Endodermal cell (in vitro differentiated cells): ENCODE measurements around the gene BOC. TPM values are rescaled to one million over a fixed set of nuclear protein-coding genes. Genes with fewer than 3 reads are reported as not detected.

Experiments
- DNase-seq: peaks from one replicate; pipeline ENCODE4 v3.0.0-alpha.2; 2017
- H3K27ac ChIP-seq: 2 replicates; pipeline ENCODE4 v1.5.1; 2013; ENCODE audit warnings: mild to moderate bottlenecking, low read depth, low read length, moderate library complexity
- H3K27me3 ChIP-seq: 2 replicates; pipeline ENCODE4 v1.6.1; 2013; ENCODE audit warnings: mild to moderate bottlenecking, low read length, moderate library complexity; ENCODE audit not compliant: insufficient read depth, control insufficient read depth, poor library complexity, severe bottlenecking
- H3K36me3 ChIP-seq: 2 replicates; pipeline ENCODE4 v1.7.0; 2013; ENCODE audit warnings: mild to moderate bottlenecking, low read length, moderate library complexity; ENCODE audit not compliant: control insufficient read depth, insufficient read depth
- H3K4me1 ChIP-seq: one replicate; pipeline ENCODE4 v1.7.0; 2013; ENCODE audit warnings: low read length; ENCODE audit not compliant: control insufficient read depth, insufficient read depth
- H3K4me3 ChIP-seq: 2 replicates; pipeline ENCODE4 v1.5.1; 2013; ENCODE audit warnings: mild to moderate bottlenecking, low read length, moderate library complexity
- H3K9ac ChIP-seq: 2 replicates; pipeline ENCODE4 v1.6.1; 2013; ENCODE audit warnings: mild to moderate bottlenecking, low read length, moderate library complexity; ENCODE audit not compliant: poor library complexity, severe bottlenecking; ENCODE audit errors: extremely low read depth
- H3K9me3 ChIP-seq: 2 replicates; pipeline ENCODE4 v1.6.1; 2013; ENCODE audit warnings: mild to moderate bottlenecking, low read length, moderate library complexity; ENCODE audit not compliant: control insufficient read depth
- H3K27ac Mint-ChIP-seq: 2 replicates; pipeline ENCODE4 v1.8.0; 2020; ENCODE audit warnings: mixed read lengths
- H3K27me3 Mint-ChIP-seq: 2 replicates; pipeline ENCODE4 v1.8.0; 2021; ENCODE audit warnings: mild to moderate bottlenecking, mixed read lengths; ENCODE audit not compliant: insufficient read depth
- H3K36me3 Mint-ChIP-seq: 2 replicates; pipeline ENCODE4 v1.8.0; 2020; ENCODE audit warnings: low read depth, mixed read lengths
- H3K4me1 Mint-ChIP-seq: 2 replicates; pipeline ENCODE4 v1.8.0; 2020; ENCODE audit warnings: mixed read lengths
- H3K4me3 Mint-ChIP-seq: 2 replicates; pipeline ENCODE4 v1.8.0; 2020; ENCODE audit warnings: mild to moderate bottlenecking, moderate library complexity, mixed read lengths
- H3K9me3 Mint-ChIP-seq: 2 replicates; pipeline ENCODE4 v1.8.0; 2020; ENCODE audit warnings: mild to moderate bottlenecking, mixed read lengths
- WGBS, 2 experiments: methylation state at CpG; one replicate each; pipeline versions ENCODE4 v1.1.5 to v1.1.7; 2013; ENCODE audit warnings: missing lambda C conversion rate in 2 of 2, mixed read lengths in 1 of 2; ENCODE audit not compliant: insufficient coverage in 1 of 2, insufficient read length in 1 of 2; 5-methylcytosine and 5-hydroxymethylcytosine counted together
- total RNA-seq, 2 donors: library from RNA; stranded (reverse); fragmentation: NEBNext Ultra II Directional in 1 of 2; extraction: Animal tissue kit (Norgen Biotek cat#: 25700) in 1 of 2; gene quantifications; 2 replicates in 1 of 2; 3 replicates in 1 of 2; pipeline ENCODE4 v1.2.1, GENCODE V29; 2021
- TF ChIP-seq, protein P1 (sequence below): fragments of 200-600 bp; sonication (generic); conservative IDR thresholded peaks from 2 replicates; pipeline ENCODE4 v1.5.0; 2021; ENCODE audit warnings: antibody characterized with exemption, mild to moderate bottlenecking

Gene BOC
- total RNA-seq, 2 donors from 2014 or later: 9.8 to 12.3 TPM

DNA sequence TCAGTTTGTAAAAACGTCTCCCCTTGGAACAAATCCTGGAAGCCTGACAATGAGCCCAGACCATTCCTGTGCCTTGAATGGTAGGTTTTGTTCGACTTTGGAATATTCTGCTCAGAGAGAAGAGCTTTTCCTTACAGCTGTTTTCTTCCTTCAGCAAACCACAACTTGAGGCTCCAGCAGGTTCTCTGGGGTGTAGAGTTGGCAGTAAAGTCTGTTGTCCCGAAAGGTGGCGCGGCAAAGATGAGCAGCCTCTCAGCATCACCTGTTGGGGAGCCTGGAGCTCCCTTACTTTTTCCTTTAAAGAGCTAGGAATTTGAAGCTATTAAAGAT is 65.4 kb downstream of the BOC start:
- H3K27me3 Mint-ChIP-seq: peaks cover 3% of the 10 kb centered on the region
- H3K9ac ChIP-seq: no peak overlapping the region
- H3K4me1 ChIP-seq: peaks cover 1% of the 10 kb centered on the region
- no peak overlapping the region for H3K4me3 Mint-ChIP-seq
- no peaks in the 10 kb centered on the region for H3K36me3 ChIP-seq
- H3K4me1 Mint-ChIP-seq: peaks cover 16% of the 10 kb centered on the region
- TF ChIP-seq, protein P1, sequence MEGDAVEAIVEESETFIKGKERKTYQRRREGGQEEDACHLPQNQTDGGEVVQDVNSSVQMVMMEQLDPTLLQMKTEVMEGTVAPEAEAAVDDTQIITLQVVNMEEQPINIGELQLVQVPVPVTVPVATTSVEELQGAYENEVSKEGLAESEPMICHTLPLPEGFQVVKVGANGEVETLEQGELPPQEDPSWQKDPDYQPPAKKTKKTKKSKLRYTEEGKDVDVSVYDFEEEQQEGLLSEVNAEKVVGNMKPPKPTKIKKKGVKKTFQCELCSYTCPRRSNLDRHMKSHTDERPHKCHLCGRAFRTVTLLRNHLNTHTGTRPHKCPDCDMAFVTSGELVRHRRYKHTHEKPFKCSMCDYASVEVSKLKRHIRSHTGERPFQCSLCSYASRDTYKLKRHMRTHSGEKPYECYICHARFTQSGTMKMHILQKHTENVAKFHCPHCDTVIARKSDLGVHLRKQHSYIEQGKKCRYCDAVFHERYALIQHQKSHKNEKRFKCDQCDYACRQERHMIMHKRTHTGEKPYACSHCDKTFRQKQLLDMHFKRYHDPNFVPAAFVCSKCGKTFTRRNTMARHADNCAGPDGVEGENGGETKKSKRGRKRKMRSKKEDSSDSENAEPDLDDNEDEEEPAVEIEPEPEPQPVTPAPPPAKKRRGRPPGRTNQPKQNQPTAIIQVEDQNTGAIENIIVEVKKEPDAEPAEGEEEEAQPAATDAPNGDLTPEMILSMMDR: no peak
- peak overlapping the region; percentile 96 for H3K27ac ChIP-seq
- WGBS, 2 experiments: 93 to 95% methylated on average over 2 to 5 of the region's 5 CpGs
- H3K27ac Mint-ChIP-seq: no peak overlapping the region
- no peak overlapping the region for H3K4me3 ChIP-seq
- no peaks in the 10 kb centered on the region for H3K9me3 Mint-ChIP-seq
- no peaks in the 10 kb centered on the region for H3K9me3 ChIP-seq
- peaks cover 7% of the 10 kb centered on the region for H3K27me3 ChIP-seq
- DNase-seq: peak; percentile 18
- peaks cover 2% of the 10 kb centered on the region for H3K36me3 Mint-ChIP-seq

DNA sequence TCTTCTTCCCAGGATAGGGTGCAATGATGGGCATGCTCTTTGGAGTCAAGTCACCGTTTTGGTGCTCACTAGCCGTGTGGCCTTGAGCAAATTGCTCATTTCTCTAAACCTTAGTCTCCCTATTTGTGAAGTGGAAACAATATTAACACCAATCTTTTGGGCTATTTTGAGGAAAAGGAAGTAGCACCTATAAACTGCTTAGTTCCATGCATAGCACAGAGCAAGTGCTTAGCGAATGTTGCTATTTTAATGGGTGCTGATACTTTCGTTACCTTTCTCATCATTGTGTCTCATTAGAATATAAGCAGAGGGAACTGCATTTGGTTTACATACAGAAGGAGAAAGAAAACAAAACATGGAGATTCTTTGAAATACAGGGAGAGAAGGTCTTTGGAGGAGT is 66.1 kb downstream of the BOC start:
- Mint-ChIP-seq H3K36me3 (peaks cover 2% of the 10 kb centered on the region), H3K9me3 (no peaks in the 10 kb centered on the region), H3K4me1 (peaks cover 21% of the 10 kb centered on the region), H3K27me3 (no peaks in the 10 kb centered on the region), H3K27ac (no peak overlapping the region), H3K4me3 (no peak overlapping the region)
- TF ChIP-seq, protein P1: no peak
- no peak for DNase-seq
- no peak overlapping the region for H3K9ac ChIP-seq
- peaks cover 7% of the 10 kb centered on the region for H3K27me3 ChIP-seq
- no peaks in the 10 kb centered on the region for H3K9me3 ChIP-seq
- H3K36me3 ChIP-seq: no peaks in the 10 kb centered on the region
- H3K27ac ChIP-seq: peak overlapping the region; percentile 22
- WGBS, 2 experiments: 95 to 100% methylated on average over 2 to 4 of the region's 4 CpGs
- no peak overlapping the region for H3K4me3 ChIP-seq
- peaks cover 4% of the 10 kb centered on the region for H3K4me1 ChIP-seq

- no peaks in the 10 kb centered on the region for H3K36me3 ChIP-seq
- H3K4me1 Mint-ChIP-seq: peaks cover 21% of the 10 kb centered on the region
- H3K36me3 Mint-ChIP-seq: peaks cover 2% of the 10 kb centered on the region
- no peaks in the 10 kb centered on the region for H3K27me3 Mint-ChIP-seq
- TF ChIP-seq, protein P1: peak; percentile 72
- H3K9me3 Mint-ChIP-seq: no peaks in the 10 kb centered on the region
- peak; percentile 74 for DNase-seq
- no peak overlapping the region for H3K9ac ChIP-seq
- no peak overlapping the region for H3K4me3 Mint-ChIP-seq
- H3K27ac Mint-ChIP-seq: no peak overlapping the region
- peak overlapping the region; percentile 22 for H3K27ac ChIP-seq
- peaks cover 4% of the 10 kb centered on the region for H3K4me1 ChIP-seq
- H3K9me3 ChIP-seq: no peaks in the 10 kb centered on the region
- 88 to 89% methylated on average over 13 to 17 of the region's 17 CpGs for WGBS, 2 experiments
- H3K27me3 ChIP-seq: peaks cover 7% of the 10 kb centered on the region
- H3K4me3 ChIP-seq: no peak overlapping the region
These were observed 66.7 kb downstream of the BOC start for GRCh38 chr3:113277941-113278598.
